Effector CD8-positive, alpha-beta T cell (primary cell): ENCODE measurements around the gene TXLNB.
"Not testable (repeated sequence)": the region's sequence is repeated elsewhere in the genome, so short reads cannot be mapped to it uniquely, and the experiment has no call there.

Experiments used
- DNase-seq: peaks from one replicate; lab custom pipeline; 2025; lab: John Stamatoyannopoulos, UW

TXLNB gene

DNA sequence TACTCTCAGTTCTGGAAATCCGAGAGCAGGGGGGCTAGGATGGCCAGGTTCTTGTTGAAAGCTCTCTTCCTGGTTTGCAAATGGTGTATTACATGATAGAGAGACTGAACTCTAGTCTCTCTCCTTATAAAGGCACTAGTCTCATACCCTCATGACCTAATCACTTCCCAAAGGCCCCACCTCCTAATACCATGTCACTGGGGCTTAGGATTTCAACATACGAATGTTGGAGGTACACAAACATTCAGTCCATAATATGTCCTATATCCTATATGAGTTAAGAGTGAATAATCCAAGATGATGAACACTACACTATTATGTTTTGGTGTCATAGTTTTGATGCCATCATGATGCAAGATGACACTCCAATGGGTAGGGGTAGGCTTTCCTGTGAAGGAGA is 20.0 kb upstream of the TXLNB start:
- no peak for DNase-seq

DNA sequence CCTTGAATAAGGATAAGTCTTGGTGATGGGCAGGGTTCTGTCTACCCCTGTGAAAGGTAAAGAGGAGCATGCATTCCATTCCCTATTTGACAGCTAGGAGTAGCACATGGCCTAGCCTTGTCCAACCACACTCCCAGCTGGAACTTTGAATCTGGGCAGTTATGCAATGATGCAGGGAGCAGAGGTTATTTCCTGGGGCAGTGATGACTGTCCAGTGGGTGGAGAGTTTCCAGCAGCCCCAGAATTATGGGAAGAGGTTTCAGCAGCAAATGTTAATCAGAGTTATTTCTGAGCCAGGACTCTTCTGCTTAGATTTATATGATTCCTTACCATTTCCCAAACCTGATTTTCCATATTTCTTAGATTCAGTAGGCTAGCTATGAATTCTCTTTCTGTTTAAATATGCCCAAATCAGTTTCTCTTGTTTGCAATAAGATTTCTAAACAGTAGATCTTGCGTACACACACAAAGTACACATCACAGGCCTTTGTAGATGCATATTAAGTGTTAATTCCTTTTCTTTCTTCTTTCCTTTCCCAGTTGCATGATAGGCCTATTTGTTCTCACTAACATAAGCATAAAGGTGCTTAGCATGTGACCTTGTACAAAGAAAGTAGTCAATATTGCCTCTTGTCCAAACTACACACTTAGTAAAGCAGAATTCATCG is 17.3 kb upstream of the TXLNB start:
- DNase-seq: no peak

DNA sequence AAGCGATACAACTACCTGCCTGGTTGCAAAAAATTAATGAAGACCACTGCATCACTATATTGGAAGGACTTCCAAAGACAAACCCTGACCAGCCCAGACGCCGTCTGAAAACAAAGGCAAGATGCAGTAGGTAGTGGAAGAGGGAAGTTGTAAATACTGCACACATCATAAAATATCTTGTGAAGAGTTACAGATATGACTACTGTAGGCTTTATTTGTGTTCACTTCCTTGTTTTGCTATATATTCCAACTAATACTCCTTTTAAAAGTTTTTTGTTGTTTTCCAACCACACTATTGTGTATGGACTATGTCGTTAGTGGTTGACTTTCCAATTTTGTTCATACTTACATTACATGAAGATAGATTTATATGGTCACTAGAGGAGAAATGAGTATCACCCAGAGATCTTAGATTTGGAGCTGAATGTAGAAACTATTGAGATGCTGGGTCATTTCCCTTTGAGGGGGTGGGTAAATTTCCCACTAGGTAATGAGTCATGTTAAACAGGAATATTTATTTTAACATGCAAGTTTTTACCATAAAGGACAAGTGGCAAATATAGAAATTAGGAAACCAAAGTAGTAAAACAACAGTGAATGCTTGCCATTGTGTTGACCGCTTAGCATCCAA is 16.6 kb upstream of the TXLNB start:
- no peak for DNase-seq

- no peak for DNase-seq
These were observed 14.6 kb upstream of the TXLNB start for GRCh38 chr6:139306291-139306981.

- DNase-seq: no peak
These were observed 11.4 kb upstream of the TXLNB start for GRCh38 chr6:139303185-139303584.

- DNase-seq: no peak
These were observed 6.1 kb upstream of the TXLNB start for GRCh38 chr6:139297921-139298320.

GRCh38 chr6:139296927-139297326 is 5.1 kb upstream of the TXLNB start:
- no peak for DNase-seq

DNA sequence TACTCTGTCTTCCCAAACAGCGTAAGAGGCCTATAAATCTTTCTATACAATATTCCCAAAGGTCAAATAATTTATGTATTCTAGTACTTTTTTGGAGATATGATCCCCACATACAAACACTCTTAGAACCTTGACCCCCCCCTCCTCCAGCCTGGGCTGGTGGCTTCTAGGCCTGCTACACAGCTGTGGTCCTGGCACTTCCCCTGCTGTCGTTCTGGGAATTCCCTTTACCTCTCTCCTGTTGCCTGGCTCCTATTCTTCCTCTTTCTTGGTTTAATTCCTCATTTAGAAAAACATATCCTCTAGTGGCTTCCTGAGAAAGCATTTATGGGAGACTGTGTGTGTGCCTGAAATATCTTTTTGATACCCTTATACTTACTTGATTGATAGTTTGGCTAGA is 4.1 kb upstream of the TXLNB start:
- no peak for DNase-seq

GRCh38 chr6:139294090-139294489 is 2.3 kb upstream of the TXLNB start:
- no peak for DNase-seq

DNA sequence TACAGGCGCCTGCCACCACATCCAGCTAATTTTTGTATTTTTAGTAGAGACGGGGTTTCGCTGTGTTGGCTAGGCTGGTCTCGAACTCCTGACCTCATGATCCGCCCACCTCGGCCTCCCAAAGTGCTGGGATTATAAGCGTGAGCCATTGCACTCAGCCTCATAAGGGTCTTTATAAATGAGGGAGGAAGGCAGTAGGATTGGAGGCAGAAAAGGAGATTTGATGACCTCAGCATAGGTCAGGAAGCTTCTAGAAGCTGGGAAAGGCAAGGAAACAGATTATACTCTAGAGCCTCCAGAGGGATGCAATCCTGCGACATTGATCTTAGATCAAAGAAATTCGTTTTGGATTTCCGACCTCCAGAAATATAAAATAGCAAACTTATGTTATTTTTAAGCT is 1.4 kb upstream of the TXLNB start:
- not testable (repeated sequence) for DNase-seq

GRCh38 chr6:139290787-139291311 is 949 bp downstream of the TXLNB start:
- no peak for DNase-seq

DNA sequence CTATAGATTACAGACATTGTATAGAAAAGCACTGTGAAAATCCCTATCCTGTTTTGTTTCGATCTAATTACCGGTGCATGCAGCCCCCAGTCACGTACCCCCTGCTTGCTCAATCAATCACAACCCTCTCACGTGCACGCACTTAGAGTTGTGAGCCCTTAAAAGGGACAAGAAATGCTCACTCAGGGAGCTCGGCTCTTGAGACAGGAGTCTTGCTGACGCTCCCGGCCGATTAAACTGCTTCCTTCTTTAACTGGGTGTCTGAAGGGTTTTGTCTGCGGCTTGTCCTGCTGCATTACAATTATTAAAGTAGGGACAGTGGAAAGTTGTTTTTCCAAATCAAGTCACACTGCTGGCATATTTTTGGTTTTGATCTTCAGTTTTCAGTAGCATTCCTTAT is 2.6 kb downstream of the TXLNB start:
- DNase-seq: no peak

- DNase-seq: no peak
These were observed 3.2 kb downstream of the TXLNB start for GRCh38 chr6:139288496-139289040.

- no peak for DNase-seq
These were observed 3.9 kb downstream of the TXLNB start for GRCh38 chr6:139287868-139288267.

GRCh38 chr6:139286438-139286837 is 5.4 kb downstream of the TXLNB start:
- not testable (repeated sequence) for DNase-seq

GRCh38 chr6:139285590-139285989 is 6.2 kb downstream of the TXLNB start:
- DNase-seq: no peak

DNA sequence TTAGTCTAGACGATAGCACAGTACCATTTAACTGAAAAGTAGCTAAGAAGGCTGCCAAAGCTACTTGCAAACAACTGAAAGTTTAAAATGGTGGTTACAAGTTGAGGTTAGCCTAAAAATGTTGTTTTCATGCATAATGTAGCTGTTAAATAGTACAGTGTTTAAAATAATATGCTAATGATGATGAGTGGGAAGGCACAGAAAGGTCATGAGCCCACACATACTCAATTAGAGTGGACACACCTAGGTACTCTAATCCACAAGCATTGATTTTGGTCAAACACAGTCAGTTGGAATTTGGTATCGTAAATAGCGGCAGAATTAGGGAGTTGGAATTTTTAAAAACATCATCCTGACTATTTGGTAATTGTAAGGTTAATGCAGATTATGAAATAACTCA is 7.0 kb downstream of the TXLNB start:
- no peak for DNase-seq

DNA sequence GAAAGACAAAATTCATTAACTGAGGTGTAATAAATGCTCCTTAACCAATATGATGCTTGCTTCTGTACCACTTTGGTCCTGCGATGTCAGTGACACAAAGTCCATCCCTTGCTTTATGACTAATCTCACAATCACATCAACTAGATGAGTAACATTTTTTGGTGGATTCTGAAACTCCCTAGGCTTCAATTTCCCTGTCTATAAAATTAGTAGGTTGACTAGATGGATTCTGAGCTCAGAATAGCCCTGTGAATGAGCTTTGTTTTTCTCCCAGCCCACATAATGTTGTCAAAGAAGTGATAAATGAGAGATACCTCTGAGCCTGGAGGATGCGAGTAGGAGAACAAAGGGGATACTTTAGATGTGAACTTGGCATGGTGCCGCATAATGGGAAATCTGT is 9.1 kb downstream of the TXLNB start:
- DNase-seq: no peak

DNA sequence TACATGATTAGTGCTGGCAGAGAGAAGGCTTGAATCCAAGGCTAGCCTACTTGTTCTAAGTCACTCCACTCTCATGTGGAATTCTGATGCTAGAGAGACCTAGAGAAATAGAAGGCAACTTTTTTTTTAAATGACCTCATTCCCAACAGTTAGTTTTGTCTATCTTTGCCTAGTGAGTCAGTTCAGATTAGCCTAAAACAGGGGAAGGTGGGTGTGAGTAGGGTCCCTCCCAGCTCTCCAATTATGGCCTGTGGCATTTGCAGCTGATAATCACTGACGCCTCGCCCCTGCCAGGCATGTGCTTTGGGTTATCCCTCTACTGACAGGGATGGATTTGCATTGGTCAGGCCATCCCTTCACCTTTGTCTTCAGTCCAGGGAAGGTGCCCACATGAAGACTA is 13.6 kb downstream of the TXLNB start:
- no peak for DNase-seq

GRCh38 chr6:139277587-139277986 is 14.2 kb downstream of the TXLNB start:
- DNase-seq: no peak

DNA sequence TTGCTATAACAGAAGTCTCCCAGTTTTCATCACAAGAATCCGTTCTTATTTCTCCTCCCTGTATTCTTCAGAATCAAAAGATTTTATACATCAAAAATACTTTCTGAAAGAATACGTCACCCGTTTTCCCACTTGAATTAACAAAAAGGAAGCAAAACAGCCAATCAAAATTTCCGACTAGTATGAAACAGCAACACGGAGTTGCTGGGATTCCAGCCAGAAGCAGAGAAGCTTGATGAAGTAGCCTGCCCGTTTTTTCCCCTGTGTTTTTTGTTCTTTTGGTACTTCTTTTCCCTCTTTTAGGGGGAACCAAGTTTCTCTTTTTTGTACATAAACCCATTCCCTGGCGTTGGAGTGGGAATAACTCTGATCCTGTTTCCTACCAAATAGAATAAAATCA is 14.6 kb downstream of the TXLNB start:
- no peak for DNase-seq

DNA sequence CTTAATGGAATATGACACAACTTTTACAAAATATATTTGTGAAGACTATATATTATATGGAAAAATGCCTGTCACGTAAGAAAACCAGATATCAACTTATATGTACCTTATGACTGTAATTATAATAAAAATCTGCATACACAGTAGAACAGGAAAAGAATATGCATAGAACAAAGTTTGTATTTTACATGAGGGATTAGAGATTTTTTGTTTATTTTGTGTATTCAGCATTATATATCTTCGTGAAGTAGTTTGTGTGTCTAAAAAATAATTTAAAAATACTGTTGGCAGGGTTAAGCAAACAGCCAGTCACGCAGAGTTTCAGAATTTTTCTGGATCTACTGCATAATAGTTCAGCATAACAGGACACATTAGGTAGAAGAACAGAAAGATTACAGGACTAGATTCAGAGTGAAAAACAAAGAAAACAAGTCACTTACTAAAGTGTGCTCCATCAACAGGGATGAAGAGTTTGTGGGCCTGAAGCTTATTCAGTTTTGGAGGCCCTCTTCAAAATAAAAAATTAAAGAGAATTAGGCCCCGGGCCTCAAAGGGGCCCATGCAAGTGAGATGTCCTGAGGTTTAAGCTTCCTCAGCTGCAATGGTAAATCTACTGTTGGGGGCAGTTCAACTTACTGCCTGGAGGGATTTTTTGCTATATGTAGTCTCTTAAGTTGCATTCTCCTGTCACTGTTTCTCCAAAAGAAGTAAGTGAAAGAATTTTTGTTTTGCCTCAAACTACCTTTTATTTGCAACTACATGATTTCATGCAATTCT is 16.3 kb downstream of the TXLNB start:
- DNase-seq: no peak
